Left lobe of liver (tissue), 2 donors: ENCODE results near the gene LCE1E. TPM values are rescaled to one million over a fixed set of nuclear protein-coding genes. Genes with fewer than 3 reads are reported as not detected.
A peak's percentile ranks its signal among the peaks of the same experiment; 100 is the strongest.

Source experiments
- ATAC-seq: fragments of 200-7000 bp; cut with Tn5 transposase; one replicate; pipeline ENCODE4 v1.9.1; 2020; ENCODE audit warnings: mild to moderate bottlenecking, moderate library complexity
- DNase-seq: peaks from one replicate; pipeline ENCODE4 v3.0.0-alpha.2; 2020; ENCODE audit warnings: low spot score
- total RNA-seq: library from RNA; stranded (reverse); gene quantifications from one replicate; pipeline ENCODE4 v1.2.1, GENCODE V29; 2021
- donor health status: DM: no; HTN: no; CAD: no; lungs with moderate emphysema.
- donor health status: DM: no; HTN: yes; CAD: no.

The LCE1E gene
- total RNA-seq, 1 donor from 2014 or later: not detected

DNA sequence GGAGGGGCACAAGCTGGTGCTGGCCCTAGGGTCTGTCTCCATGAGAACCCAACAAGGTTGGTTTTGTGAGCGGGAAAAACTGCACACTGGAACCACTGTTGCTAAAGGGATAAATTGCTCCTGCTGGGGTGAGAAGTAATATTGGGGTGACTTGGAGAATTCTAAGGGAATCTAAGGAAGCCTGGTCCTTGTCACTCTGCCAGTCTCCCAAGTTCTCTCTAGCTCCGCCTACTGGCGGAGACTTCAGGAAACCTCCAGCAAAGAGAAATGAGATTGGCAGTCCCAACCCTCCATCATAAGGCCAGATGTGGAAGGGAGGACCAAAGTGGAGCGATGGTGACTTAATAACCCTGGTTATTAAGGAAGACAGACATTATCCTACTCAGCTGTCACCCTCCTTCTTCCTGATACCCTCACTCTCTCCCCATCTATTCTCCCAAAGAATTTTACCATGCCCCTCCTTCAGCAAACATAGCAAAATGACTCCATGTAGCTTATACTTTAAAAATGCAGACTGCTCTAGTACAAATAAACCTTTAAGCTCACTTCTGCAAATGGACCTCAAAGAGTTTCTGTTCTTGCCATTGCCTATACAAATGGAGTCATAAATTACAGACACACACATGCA is 8.4 kb upstream of the LCE1E start:
- no peak for DNase-seq

DNA sequence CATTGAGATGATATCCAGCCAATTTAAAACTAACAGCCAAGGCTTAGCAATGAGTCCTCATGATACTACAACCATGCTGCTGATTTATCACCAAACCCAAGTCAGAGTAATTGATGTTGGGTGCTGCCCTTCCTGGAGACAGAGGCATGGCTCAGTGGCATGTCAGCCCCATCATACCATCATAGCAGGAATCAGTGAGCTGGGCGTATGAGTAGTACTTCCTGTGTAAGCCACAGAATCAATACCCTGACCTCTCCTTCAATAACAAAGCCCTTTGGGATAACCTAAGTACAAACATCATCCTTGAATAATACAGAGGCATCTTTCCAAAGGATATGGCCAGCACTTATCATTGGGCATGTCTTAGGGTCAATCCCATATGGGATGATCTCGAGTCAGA is 3.0 kb upstream of the LCE1E start:
- DNase-seq: no peak
- ATAC-seq: no peak

More for the DNA sequence above, 8.4 kb upstream of the LCE1E start:
- peak; percentile 30 for ATAC-seq

DNA sequence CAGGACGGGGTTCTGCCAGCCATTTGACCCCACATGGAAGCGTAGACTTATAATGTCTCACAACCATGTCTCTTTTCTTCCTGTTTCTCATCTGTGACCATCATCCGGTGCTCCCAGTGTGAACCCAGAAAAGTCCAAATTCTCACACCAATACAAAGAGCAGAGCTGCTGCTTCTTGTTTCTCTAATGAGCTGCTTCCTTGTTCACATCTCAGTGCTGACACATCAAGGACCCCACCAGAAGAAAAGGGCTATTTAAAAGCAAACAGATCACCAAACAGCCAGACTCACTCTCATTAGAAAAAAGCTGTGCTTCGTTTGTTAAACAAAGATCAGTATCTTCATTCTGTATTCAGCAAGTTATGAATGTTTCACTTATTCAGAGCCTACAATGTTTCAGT is 9.6 kb downstream of the LCE1E start:
- ATAC-seq: no peak
- DNase-seq: no peak

DNA sequence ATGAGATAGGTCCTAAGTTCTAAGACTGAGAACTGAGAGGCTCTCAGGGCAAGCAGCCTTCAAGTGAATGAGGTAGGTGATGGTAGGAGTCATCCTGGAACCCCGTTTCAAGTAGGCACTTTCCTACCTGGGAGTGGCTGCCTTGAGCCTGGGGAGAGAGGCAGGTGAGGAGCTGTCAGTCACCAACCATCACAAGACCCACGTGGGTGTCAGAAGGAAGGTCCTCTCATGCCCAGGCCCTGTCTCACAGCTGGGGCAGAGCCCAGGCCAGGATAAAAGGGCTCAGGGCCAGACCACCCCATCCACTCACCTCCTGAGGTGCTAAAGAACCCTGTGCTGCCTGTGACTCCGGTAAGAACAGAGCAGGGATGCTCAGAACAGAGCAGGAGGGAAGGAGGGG is 10.4 kb downstream of the LCE1E start, which contains the start of gene LCE1D:
Gene LCE1D (plus strand): TSS at position 301 of the 400 bp plus-strand sequence. CDS start 1,074 bp downstream, outside the sequence.
- DNase-seq: no peak

DNA sequence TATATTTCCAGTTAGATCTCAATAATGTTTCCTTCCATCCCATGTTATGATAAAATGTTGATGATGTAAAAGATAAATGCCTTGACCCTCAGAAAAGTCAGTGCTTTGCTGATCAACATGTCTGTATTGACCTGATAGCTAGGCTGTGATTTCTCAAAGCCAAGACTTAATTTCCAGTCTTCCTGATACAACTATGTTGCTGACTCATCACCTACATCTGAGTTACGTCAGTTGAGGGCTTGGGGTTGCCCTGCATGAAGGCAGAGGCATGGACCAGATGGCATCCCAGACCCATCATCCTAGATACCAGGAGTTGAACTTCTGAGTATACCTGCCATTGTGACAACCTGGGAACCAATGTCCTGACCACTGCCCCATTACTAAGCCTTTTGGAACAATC is 15.3 kb downstream of the LCE1E start:
- ATAC-seq (no peak), DNase-seq (no peak)

More for the DNA sequence above, 10.4 kb downstream of the LCE1E start, which contains the start of gene LCE1D:
- no peak for ATAC-seq

DNA sequence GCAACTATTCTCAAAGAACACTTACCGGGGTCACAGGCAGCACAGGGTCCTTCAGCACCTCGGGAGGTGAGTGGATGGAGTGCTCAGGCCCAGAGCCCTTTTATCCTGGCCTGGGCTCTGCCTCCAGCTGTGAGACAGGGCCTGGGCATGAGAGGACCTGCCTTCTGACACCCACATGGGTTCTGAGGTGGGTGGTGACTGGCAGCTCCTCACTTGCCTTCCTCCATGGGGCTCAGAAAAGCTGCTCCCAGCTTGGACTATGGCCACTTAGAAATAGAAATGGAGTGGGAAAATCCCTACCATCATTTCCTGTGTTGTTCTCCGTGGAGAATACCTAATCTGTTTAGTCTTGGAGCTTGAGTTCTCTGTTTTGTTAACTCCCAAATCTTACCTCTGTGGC is 20.5 kb downstream of the LCE1E start, which contains the start of gene LCE1C:
Gene LCE1C (minus strand): TSS at position 76 of the 400 bp plus-strand sequence. CDS start 1,173 bp downstream, outside the sequence.
- DNase-seq: no peak
- ATAC-seq: no peak

DNA sequence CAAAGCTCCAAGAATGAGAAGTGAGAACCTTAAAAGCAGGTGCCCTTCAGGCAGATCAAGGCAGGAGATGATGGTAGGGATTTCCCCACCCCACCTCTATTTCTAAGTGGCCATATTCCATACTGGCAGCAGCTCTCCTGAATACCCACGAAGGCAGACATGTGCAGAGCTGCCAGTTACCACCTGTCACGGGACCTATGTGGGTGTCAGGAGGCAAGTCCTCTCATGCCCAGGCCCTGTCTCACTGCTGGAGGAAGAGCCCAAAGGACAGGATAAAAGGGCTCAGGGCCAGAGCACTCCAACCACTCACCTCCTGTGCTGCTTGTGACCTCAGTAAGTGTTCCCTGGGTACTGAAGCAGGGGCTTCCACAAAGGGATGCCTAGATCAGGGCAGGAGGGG is 25.0 kb downstream of the LCE1E start:
- DNase-seq: no peak
- no peak for ATAC-seq

DNA sequence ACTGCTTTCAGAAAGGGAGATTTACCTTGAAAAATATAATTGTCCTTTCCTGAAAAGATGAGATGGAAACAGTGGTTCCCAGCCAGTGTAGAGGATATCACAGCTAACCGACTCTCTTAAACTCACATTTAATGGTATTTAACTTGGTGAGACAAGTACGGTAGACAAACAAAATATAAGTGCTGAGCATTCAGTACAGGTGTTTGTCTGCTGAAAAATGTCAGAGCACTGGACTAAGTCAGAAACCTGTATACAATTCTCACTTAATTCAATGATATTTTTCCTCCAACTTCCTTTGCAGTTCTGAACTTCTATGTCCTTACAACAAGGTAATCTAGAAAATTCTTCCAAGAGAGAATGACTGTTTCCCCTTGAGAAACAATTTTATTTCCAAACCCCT is 25.6 kb downstream of the LCE1E start, which contains the start of gene LCE1B:
Gene LCE1B (plus strand): TSS at position 301 of the 400 bp plus-strand sequence. CDS start 476 bp downstream, outside the sequence.
- no peak for ATAC-seq
- no peak for DNase-seq

DNA sequence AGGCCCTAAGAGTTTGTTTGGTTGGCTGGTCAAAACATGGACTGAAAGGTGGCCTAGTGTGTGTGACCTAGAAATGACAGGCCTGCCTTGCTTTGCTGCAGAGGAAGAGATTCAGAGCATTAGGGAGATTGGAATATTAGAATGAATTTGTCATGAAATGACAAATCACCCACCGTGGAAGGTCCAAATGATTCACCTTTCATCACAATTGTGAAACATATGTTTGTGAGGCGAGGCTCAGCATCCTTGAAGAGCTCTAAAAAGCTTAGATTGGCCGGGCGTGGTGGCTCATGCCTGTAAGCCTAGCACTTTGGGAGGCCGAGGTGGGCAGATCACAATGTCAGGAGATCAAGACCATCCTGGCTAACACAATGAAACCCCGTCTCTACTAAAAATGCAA is 31.3 kb downstream of the LCE1E start:
- DNase-seq: no peak

DNA sequence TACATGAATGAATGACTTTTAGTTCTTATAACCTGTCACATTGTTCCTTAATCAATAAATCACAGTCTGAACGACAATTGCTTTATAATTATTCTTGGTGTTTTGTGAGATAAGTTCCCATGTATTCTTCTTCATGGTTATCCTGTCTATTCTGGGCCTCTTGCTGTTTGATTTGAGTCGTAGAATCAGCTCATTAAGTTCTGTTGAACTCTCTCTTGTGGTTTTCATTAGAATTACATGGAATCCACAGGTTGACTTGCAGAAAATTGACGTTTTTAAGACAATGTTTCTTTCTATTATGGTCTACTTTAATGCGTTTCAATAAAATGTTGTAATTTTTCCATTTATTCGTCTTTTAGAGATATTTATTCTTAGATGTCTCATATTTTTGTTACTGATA is 37.2 kb downstream of the LCE1E start:
- no peak for ATAC-seq
- DNase-seq: no peak

More for the DNA sequence above, 31.3 kb downstream of the LCE1E start:
- no peak for ATAC-seq

DNA sequence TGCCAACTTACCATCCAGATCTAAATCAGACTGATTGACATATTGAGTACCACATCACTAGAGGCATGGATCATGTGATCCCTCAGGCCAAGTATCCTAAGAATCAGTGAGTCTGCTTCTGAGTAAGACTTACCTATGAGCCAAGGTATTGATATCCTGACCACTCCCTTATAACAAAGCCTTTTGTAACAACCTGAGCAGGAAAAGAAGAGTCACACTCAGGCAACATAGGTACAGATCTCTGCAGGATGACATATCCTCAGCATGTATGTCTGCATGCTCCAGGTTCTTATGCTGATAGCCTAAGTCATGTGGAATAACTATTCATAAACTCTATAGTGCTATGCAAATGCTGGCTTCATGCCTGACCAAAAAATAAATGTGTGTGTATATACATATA is 38.9 kb downstream of the LCE1E start:
- no peak for ATAC-seq
- no peak for DNase-seq

DNA sequence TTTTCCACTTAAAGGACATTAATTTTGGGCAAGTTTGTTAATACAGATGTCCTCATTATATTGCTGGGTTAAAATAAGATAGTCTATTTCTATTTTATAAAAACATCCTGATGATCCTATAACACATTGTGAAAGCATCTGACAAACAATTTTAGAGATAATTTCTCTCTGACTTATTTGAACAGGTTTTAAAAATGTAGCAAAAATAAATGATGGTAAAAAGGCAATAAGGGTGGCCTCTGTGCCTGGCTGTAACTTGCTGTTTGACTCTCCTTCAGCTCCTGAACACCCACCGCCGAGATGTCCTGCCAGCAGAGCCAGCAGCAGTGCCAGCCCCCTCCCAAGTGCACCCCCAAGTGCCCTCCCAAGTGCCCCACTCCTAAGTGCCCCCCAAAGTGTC is 41.1 kb downstream of the LCE1E start, which contains the start of gene LCE1A:
Gene LCE1A (plus strand): TSS at position 301 of the 400 bp plus-strand sequence. CDS start 0 bp downstream, at position 301.
- ATAC-seq (no peak), DNase-seq (no peak)

DNA sequence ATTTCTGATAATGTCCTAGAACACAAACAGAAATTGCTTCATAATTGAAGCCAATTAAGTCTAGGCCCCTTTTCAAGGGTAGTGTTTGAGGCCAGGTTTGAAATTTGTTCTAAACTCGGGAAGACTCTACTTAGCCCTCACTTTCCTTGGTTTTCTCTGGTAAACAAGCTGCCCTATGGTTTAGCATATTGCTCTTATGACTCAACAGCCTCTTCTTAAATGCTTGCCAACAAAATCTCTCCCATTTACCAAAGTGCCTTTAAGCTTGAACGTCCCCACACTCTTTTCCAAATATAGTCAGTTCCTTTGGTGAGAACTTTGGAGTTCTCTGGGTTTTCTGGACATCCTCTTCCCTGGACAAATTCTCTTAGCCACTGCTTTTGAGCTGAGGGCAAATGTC is 50.8 kb downstream of the LCE1E start:
- ATAC-seq (no peak), DNase-seq (no peak)

Other genes with a start within 250 kb of the LCE1E start
- not detected for gene LCE3E, start 219.5 kb upstream of the LCE1E start, total RNA-seq
- not detected for gene LCE3D, start 205.7 kb upstream of the LCE1E start, total RNA-seq
- not detected for gene LCE3C, start 186.0 kb upstream of the LCE1E start, total RNA-seq
- gene LCE3B, start 172.4 kb upstream of the LCE1E start, total RNA-seq: not detected
- not detected for gene LCE3A, start 163.2 kb upstream of the LCE1E start, total RNA-seq
- gene LCE2D, start 122.9 kb upstream of the LCE1E start, total RNA-seq: not detected
- not detected for gene LCE2C, start 111.0 kb upstream of the LCE1E start, total RNA-seq
- not detected for gene LCE2B, start 100.1 kb upstream of the LCE1E start, total RNA-seq
- gene LCE2A, start 87.9 kb upstream of the LCE1E start, total RNA-seq: not detected
- gene LCE4A, start 78.1 kb upstream of the LCE1E start, total RNA-seq: not detected
- not detected for gene KPRP, start 28.2 kb upstream of the LCE1E start, total RNA-seq
- gene LCE1F, start 11.1 kb upstream of the LCE1E start, total RNA-seq: not detected
- gene LCE1D, start 10.5 kb downstream of the LCE1E start, total RNA-seq: not detected
- not detected for gene LCE1C, start 20.4 kb downstream of the LCE1E start, total RNA-seq
- not detected for gene LCE1B, start 25.7 kb downstream of the LCE1E start, total RNA-seq
- gene LCE1A, start 41.2 kb downstream of the LCE1E start, total RNA-seq: not detected
- not detected for gene LCE6A, start 56.6 kb downstream of the LCE1E start, total RNA-seq
- gene LCE7A, start 73.7 kb downstream of the LCE1E start, total RNA-seq: not detected
- gene SMCP, start 92.1 kb downstream of the LCE1E start, total RNA-seq: not detected
- gene IVL, start 122.3 kb downstream of the LCE1E start, total RNA-seq: not detected
- not detected for gene SPRR5, start 160.9 kb downstream of the LCE1E start, total RNA-seq
- not detected for gene SPRR4, start 184.4 kb downstream of the LCE1E start, total RNA-seq
- not detected for gene SPRR1A, start 197.8 kb downstream of the LCE1E start, total RNA-seq
- not detected for gene SPRR3, start 215.5 kb downstream of the LCE1E start, total RNA-seq
- gene SPRR1B, start 244.9 kb downstream of the LCE1E start, total RNA-seq: not detected